Measurements from ENCODE around the gene NT5C1A. TPM values are rescaled to one million over a fixed set of nuclear protein-coding genes. Genes with fewer than 3 reads are reported as not detected.

NT5C1A gene
- total RNA-seq, 2 donors from 2014 or later = 2.3 to 3.1 TPM

GRCh38 chr1:39625462-39626273, 46.2 kb downstream of the NT5C1A start:
- peaks cover 31% of the 10 kb centered on the region for H3K4me1 ChIP-seq
- no peaks in the 10 kb centered on the region for H3K9me3 ChIP-seq
- peak overlapping the region in 2 of 4 donors; percentile 23 to 56 for H3K27ac ChIP-seq
- H3K4me3 ChIP-seq = no peak overlapping the region
- no peaks in the 10 kb centered on the region for H3K27me3 ChIP-seq
- ATAC-seq = peak; percentile 67
- peak; percentile 48 to 72 (median 59) for DNase-seq
- 77 to 87% methylated on average over 9 to 10 of the region's 11 CpGs for WGBS, 2 donors
- TF ChIP-seq CTCF (IDR thresholded peaks at IDR 0.05) = no peak
- no peak for TF ChIP-seq POLR2A (IDR thresholded peaks at IDR 0.05)
- intact Hi-C loops (cut with DNase I) = no loop called here
- peaks cover 6 to 7% of the 10 kb centered on the region in 2 donors for H3K36me3 ChIP-seq (replicated peaks in 1 of 2; ENCODE audit: insufficient read depth in 1 of 2, low read depth in 2 of 2)

DNA sequence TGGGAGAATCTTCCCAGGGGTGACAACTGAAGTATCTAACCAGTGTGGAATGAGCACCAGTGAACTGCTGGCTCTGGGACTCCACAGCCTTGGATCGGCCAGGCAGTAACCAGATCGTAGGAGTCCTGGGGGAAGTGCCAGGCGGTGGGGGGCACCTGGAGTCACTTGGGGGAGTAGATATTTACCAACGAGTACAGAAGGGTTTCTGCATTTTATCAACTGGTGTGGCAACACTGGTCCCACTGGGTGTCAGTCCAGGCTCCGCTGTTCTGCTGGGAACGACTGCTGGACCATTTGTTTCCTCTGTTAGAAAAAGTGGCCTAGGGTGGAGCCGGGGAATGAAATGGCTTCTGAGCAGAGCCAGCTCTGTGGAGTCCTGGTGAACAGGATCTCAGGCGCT, 46.9 kb downstream of the NT5C1A start:
- H3K4me1 ChIP-seq = peaks cover 31% of the 10 kb centered on the region

DNA sequence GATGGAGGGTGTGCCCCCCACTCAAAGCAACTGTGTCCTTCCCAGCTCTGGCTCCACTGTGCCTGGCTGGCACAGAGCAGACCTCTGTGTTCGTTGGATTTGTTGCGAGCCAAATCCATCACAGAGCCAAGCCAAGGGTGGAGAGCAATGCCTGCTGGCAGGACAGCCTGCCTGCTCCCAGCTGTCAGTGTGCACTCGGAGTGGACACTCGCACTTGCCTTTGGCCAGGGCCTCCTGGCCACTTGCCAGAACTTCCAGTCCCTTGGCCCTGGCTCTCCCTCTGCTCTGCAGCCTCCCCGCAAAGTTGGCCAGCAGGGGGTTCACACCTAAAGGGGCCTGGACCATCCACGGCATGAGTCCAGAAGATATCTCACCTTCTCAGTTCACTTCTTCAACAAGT, 48.9 kb downstream of the NT5C1A start:
- Histone ChIP-seq H3K4me3 (no peak overlapping the region), H3K27me3 (no peaks in the 10 kb centered on the region), H3K36me3 (replicated peaks in 1 of 2; ENCODE audit: insufficient read depth in 1 of 2, low read depth in 2 of 2) (no peaks in the 10 kb centered on the region), H3K4me1 (peaks cover 31% of the 10 kb centered on the region), H3K27ac (peak overlapping the region in 2 of 4 donors; percentile 19 to 33), H3K9me3 (no peaks in the 10 kb centered on the region)
- 34 to 35% methylated on average over 6 of the region's 6 CpGs for WGBS, 2 donors
- ATAC-seq = peak; percentile 42
- peak; percentile 68 to 83 (median 73) for DNase-seq
- intact Hi-C loops (cut with DNase I) = no loop called here
- TF ChIP-seq POLR2A (IDR thresholded peaks at IDR 0.05) (no peak), CTCF (IDR thresholded peaks at IDR 0.05) (peak in 2 of 7 experiments; percentile 19 to 20)

More for the DNA sequence above, 46.9 kb downstream of the NT5C1A start:
- peak overlapping the region in 1 of 4 donors; percentile 56 for H3K27ac ChIP-seq
- no peaks in the 10 kb centered on the region for H3K27me3 ChIP-seq
- TF ChIP-seq CTCF (IDR thresholded peaks at IDR 0.05) = no peak
- TF ChIP-seq POLR2A (IDR thresholded peaks at IDR 0.05) = no peak
- WGBS, 2 donors = 70 to 76% methylated on average over 7 to 8 of the region's 8 CpGs
- DNase-seq (no peak), ATAC-seq (no peak)
- H3K9me3 ChIP-seq = no peaks in the 10 kb centered on the region
- intact Hi-C loops (cut with DNase I) = no loop called here
- no peak overlapping the region for H3K4me3 ChIP-seq
- peaks cover under 1 to 3% of the 10 kb centered on the region in 2 donors for H3K36me3 ChIP-seq (replicated peaks in 1 of 2; ENCODE audit: insufficient read depth in 1 of 2, low read depth in 2 of 2)

DNA sequence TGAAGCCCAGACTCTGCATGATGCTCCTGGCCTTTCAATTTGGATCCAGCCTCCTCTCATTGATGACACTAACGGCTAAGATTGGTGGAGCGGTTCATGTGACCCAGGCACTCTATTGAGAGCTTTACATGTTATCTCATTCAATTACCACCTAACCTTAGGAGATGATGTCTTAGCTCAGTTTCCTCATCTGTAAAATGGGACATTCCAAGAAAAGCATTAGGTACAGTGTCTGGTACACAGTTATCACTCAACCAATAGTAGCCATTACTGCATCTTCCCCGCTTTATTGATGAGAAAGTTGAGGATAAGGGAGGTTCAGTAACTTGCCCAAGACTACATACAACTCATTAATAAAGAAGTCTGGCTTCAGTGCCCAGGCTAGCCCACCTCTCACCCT, 49.5 kb downstream of the NT5C1A start:
- Histone ChIP-seq H3K9me3 (no peaks in the 10 kb centered on the region), H3K27ac (no peak overlapping the region), H3K4me3 (no peak overlapping the region), H3K27me3 (no peaks in the 10 kb centered on the region), H3K4me1 (peaks cover 31% of the 10 kb centered on the region), H3K36me3 (replicated peaks in 1 of 2; ENCODE audit: insufficient read depth in 1 of 2, low read depth in 2 of 2) (no peaks in the 10 kb centered on the region)
- TF ChIP-seq POLR2A (IDR thresholded peaks at IDR 0.05) = no peak
- no peak for TF ChIP-seq CTCF (IDR thresholded peaks at IDR 0.05)
- intact Hi-C loops (cut with DNase I) = no loop called here
- WGBS, 2 donors = 97 to 98% methylated on average over 3 of the region's 3 CpGs
- ATAC-seq (no peak), DNase-seq (no peak)
